HG02852 (cell line): ENCODE results near the gene LDB3.
A peak's percentile ranks its signal among the peaks of the same experiment; 100 is the strongest.

Source experiments
- ATAC-seq: cut with Tn5 transposase; IDR thresholded peaks from one replicate; pipeline ENCODE4 v1.9.1; 2021; ENCODE audit warnings: mild to moderate bottlenecking, moderate library complexity; ENCODE audit not compliant: unreplicated experiment

The LDB3 gene

DNA sequence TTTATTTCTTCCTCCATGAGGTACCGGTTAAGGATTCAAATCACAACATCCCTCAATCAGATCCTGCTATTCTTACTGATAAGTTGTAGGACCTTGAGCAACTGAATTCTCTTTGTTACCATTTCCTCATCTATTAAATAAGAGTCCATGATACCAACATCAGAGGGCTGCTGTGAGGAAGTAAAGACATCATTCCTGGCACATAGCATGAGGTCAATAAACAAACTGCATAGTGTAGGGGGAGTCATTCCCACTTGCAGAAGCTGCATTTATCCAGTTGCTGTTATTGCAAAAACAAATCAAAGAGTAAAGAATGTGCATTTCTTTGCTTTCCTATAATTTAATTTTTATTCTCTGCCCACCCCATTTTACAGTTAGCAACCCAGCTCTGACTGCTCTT is 36.8 kb downstream of the LDB3 start:
- ATAC-seq, result no peak

DNA sequence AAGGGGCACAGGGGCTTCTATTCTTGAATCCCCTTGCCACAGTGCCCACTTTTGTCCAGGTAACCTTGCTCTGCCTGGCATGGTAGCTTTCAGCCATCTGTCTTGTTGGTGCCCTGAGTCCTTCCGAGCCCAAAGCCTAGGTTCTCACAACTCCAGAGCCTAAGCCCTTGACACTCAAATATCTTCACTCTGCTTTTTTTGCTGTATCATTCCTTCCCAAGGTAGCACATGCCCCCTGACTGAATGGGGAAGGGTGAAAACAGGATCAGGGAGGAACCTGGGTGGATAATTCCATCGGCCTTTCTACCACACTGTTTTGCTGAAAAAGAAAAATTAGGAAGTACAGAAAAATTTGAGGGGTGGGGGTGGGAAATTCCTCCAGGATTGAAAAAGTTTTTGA is 37.6 kb downstream of the LDB3 start:
- ATAC-seq, result no peak

DNA sequence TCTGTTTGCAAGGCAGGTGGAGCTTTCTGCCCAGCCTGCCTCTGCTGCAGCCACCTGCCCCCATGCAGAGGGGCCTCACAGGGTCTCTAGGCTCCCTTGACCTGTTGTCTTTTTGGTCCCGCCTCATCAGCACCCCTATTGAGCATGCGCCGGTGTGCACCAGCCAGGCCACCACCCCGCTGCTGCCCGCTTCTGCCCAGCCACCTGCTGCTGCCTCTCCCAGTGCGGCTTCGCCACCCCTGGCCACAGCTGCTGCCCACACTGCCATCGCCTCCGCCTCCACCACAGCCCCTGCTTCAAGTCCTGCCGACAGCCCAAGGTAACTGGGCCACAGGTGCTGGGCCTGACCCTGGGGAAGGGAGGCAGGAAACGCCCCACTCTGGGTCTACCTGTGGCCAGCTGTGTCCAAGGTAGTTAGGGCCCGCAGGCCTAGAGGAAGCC is 38.1 kb downstream of the LDB3 start:
- ATAC-seq, result no peak

DNA sequence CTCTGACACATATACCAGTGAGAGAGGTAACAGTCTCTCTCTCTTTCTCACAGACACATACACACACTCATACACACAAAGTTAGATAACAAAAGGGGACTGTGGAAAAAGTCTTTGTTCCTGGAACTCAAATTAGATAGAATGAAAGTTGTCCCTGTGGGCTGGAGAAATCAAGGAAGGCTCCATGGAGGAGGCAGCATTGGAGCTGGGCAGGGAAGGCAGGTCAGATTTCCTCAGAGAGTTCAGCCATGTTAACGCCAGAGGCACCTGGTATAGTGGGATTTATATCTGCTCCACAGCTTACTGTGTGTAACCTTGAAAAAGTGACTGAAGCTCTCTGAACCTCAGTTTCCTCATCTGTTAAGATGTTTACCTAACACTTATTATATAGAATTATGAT is 38.7 kb downstream of the LDB3 start:
- no peak for ATAC-seq

DNA sequence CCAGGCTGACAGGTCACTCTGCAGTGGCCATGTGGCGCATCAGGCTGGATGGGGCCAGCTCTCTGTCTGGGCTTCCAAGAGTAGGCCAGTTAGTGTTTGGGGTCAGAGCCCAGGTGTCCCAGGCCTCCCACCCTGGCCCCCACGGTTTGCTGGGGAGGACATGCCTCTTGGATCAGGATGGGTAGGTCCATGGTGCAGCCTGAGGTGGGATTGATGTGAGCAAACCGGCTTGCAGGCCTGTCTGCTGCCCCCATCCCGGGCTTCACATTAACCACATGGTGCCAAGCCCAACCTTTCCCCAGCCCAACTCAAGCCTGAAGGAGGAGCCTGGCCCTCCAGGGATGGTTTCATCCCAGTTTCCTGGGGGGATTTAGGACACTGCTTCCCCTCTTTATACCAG is 39.2 kb downstream of the LDB3 start:
- ATAC-seq, result no peak

DNA sequence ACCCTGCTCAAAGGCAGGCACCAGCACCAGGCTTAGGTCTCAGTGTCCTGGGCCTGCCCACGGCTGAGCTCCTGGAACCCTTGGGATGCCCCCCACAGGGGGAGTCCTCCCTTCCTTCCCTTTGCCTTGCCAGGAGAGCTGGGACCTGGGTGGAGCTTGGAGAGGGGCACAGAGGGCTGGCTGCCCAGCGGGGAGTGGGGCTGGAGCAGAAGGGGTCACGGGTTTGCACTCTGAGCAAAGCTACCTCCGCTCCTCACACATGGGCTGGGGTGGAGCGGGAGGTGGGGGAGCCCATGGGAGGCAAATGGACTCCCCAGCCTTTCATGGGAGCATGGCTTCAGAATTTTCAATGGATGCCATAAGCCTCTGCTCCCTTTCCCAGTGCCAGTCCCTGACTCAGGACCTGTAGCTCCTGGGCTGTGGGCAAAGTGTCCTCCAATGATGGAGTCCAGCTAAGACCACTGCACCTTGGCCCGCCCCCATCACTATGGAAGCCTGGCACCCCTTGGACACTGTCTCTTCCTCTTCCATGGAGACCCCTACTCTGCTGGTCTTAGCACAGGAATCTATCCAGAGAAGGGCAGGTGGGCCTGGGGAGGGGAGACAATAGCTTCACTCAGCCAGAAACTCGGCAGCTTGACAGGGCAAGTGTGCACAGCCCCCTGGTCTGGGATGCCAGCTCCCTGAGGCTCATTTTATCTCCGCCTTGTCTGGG is 39.9 kb downstream of the LDB3 start:
- no peak for ATAC-seq

DNA sequence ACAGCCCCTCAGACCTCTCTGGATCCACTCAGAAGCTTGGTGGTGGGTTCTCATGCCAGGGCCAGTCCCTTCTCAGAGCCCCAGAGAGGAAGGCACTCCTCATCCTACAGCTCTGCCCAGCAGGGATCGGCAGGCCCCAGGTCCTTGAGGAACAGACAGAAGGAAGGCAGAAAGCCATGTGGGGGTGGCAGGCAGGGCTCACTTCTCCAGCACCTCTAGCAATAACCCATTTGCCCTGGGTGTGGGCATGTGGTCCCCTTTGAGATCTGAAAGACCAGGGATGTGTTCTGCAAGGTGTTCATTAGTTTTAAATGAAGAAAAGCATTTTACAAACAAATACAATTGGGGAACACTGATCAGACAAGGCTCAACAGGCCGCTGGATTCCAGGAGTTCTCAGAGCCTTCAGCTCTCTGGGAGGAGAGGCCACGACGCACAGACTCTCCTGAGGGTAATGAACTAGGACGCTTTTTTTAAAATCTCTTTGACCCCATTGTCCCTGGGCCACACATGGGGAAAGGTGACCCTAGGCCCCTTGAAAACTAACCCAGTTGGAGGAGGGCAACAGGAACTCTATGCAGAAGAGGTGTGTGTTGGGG is 40.6 kb downstream of the LDB3 start:
- ATAC-seq, result no peak

DNA sequence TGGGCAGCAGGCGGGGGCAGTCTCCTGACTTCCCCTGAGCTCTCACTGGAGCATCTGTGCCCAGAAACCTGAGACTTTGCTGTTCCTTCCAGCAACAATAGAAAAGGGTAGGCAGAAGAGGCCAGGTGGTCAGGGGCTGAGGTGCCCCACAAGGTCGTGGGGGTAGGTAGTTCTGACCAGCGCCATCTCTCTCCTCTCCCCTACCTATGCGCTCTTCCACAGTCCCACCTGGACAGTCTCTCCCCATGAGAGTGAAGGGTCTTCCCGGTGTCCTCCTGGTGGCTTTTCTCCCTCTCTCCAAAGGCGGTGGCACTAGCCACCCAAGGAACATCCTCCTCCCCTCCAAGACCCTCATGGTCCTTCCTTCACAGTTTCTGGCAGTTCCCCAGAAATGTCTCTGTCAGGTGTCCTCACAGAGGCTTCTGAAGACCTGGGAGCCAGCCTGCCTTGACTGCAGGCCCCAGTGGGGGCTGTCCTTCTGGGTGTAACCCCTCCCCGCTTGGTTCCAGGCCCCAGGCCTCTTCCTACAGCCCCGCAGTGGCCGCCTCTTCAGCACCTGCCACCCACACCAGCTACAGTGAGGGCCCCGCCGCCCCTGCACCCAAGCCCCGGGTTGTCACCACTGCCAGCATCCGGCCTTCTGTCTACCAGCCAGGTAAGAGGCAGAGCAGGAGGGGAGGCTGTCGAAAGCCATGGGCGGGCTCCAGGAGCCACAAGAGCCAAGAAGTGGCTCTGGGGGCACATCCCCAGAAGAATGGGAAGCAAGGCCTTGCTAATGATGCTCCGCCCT is 41.3 kb downstream of the LDB3 start:
- ATAC-seq, result no peak

DNA sequence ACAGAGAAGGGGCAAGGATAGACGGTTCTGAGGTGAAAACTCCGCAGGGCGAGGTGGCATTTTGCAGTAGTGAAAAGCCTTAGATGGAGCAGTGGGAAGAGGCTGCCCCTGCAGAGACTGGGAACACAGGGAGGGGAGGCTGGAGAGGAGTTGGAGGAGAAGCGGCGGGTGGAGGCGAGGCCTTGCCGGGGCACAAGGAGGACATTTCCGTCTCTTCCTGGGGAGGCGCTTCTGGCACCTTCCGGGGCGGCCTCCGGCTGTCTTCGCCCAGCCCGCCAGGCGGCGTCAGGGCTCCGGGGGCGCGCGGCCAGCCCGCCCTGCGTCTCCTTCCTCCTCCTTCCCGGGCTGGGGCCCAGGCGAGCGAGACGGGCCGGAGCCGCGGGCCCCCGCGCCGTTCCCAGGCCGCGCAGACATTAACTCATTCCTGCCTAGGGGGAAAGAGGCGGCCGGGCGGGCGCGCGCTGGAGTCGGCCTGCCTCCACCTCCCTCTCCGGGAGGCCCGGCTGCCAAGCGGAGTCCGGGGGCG is 42.7 kb downstream of the LDB3 start:
- ATAC-seq, result peak; percentile 87

DNA sequence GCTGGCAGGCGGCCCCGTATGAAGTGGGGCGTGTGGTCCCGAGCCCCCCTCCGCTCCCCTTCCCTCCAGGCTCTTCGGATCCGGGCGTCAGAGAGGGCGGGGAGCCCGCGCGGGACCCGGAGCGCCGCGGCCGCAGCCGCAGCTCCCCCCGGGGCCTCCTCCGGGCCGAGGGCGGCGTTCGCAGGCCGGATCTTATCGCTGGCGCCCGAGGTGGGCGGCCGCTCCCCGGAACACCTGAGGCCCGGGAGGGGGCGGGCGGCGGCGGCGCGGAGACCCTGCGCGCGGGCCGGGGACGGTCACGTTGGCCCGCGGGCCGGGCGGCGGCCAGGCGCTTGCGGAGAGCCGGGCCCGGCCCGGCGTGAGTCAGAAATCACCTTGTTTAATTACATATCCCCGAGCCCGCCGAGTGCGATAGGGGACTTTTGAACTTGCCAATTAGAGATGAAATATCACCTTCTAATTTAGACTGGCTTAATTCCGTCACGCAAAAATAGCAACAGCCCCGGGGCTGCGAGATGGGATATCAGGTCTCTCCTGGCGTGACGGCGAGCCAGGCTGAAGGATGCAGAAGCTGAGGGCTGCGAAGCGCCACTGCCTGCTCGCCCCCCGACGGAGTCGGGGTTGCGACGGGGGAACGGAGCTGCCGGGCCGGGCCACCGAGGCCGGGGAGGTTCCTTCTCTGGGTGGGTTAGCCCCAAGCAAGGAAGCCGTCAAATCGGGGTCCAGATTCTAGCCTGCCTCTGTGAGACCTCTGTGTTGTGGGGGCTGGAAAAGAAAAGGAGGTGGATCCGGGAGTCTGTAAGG is 43.4 kb downstream of the LDB3 start:
- ATAC-seq, result peak; percentile 48

DNA sequence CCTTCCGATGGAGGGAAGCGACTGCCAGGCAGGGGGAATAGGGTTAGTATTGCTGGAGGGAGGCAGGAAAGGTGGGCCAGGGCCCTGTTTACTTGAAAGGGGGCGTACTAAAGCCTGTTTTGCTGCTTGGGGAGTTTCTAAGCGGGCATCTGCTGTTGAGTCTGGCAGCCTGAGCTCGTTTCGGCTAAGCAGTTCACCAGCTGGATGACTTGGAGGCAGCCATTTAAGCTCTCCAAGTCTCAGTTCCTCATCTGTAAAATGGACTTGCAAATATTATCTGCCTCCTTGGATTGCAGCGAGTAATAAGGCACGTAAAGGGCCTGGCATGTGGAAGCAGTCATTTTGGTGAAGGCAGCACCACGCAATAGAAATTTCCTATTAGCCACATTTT is 44.0 kb downstream of the LDB3 start:
- peak; percentile 26 for ATAC-seq

DNA sequence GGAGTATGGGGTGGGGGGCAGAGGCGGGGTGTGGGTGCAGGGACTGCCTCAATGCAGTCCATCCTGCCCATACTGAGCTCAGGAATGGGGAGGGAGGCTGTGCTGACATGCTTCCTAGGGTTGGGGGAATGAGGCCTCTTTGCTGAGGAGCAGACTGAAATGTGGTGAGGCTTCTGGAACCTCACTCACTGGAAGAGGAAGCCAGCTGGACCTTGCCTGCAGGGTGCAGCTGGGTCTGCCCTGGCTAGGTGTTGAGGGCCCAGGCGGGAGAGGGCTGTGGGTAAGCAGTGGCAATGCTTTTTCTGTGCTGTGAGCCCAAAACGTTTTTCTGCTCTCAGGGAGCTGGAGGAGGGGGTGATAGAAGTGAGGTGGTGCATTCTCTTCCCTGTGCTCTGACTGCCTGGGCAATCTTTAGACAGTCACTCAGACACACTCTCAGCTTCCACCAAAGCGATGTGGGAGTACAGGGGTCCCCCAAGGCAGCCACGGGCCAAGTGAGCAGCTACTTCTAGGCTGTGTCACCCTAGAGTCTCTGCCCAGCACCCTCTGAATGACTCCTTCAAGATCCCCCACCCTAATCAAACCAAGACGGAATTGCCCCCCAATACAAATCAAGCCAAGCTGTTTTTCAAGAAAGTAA is 47.0 kb downstream of the LDB3 start:
- ATAC-seq, result no peak

DNA sequence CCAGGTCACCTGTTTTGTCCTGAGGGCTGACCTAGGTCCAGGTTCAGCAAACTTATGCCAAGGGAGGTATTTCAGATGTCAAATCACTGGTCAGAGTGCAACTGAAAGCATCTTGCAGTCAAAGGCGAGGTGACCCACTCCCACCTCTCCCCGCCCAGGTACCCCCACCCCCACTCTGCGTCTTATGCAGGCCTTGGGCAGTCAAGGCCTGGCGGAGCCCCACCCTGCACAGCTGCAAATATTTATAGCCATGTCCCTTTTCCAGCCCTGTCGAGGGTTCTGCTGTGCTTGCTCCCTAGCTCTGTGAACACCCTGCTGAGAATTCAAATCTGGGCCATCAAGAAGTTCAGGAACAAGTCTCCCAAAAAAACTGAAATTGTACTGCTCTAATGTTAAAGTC is 47.5 kb downstream of the LDB3 start:
- ATAC-seq, result no peak

DNA sequence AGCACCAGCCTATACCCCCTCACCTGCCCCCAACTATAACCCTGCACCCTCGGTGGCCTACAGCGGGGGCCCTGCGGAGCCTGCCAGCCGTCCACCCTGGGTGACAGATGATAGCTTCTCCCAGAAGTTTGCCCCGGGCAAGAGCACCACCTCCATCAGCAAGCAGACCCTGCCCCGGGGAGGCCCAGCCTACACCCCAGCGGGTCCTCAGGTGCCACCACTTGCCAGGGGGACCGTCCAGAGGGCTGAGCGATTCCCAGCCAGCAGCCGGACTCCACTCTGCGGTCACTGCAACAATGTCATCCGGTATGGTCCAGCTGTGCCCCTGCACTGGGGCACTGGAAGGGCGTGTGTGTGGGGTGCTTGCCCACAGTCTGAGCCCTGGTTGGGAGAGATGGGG is 48.2 kb downstream of the LDB3 start:
- no peak for ATAC-seq

DNA sequence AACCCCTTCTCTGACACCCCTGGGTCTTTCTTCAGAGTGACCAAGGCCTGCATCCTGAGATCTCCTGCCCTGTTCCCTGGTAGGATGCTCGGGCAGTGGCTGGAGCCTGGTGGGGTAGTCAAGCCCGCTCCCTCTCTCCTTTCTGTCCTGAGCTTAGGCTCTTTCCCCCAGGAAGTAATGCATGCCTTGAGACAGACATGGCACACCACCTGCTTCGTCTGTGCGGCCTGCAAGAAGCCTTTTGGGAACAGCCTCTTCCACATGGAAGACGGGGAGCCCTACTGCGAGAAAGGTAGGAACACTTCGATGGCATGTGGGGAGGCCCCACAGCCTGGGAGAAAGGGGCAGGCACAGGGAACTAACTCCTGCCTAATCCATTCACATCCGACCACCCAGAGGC is 50.2 kb downstream of the LDB3 start:
- no peak for ATAC-seq

DNA sequence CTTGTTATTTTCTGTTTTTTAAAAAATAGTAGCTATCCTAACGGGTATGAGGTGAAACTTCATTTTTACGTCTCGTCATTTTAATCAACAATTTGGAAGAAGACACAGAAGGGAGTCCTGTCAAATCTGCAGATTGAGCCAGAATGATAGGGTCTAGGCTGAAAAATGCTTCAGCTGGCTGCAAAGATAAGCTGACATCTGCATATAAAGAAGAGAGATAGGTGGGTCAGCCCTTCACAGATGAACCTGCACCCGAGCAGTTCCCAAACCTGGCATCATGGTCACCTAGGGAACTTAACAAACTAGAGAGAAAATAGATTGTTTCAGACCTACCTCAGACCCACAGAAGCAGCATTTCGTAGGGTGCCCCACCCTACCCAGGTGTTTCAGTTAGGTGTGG is 52.9 kb downstream of the LDB3 start:
- no peak for ATAC-seq

DNA sequence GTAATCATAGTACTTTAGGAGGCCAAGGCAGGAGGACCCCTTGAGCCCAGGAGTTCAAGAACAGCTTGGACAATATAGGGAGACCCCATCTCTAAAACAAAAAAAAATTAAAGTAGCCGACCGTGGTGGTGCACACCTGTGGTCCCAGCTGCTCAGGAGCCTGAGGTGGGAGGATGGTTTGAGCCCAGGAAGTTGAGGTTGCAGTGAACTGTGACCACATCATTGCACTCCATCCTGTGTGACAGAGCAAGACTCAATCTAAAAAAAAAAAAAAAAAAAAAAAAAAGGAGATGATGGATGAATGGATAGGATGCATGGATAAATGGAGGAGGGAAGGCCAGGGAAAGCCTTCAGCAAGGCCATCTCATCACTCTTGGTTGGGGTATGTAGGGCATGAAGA is 54.7 kb downstream of the LDB3 start:
- no peak for ATAC-seq

DNA sequence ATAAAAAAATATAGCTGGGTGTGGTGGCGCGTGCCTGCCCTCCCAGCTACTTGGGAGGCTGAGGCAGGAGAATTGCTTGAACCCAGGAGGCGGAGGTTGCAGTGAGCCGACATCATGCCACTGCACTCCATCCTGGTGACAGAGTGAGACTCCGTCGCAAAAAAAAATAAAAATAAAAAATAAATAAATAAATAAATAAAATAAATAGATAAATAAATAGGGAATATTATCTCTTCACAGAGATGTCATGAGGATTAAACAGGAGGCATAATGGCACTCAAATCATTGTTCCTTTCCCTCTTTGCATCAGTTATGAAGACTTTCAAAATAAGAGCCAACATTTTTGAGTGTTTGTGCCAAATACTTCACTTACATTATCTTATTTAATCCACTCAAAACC is 56.1 kb downstream of the LDB3 start:
- ATAC-seq, result no peak

DNA sequence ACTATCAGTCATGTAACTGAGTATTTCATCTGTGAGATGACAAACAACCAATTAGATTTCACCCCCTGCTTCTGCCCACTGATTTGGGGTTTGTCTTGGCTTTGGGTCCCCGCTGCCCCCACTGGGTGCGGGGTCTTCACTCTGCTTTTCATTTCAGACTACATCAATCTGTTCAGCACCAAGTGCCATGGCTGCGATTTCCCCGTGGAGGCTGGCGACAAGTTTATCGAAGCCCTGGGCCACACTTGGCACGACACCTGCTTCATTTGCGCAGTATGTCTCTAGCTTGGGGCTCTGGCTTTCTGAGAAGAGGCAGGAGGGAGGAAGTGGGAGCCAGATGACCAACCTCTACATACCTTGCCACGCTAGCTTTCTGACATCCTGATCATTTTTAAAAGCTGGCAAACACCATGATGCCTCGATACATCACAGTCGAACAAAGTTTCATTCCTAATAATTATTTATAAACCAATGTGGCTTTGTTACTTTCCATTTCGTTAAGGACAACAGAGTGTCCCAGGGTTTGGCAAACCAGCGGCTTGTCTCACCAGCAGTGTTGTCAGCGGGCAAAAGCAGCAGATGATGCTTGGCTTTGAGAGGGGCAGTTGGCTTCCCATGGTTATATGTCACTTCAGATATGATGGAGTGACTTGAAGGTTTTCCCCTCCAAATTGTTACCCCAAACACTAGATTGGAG is 57.8 kb downstream of the LDB3 start:
- no peak for ATAC-seq

DNA sequence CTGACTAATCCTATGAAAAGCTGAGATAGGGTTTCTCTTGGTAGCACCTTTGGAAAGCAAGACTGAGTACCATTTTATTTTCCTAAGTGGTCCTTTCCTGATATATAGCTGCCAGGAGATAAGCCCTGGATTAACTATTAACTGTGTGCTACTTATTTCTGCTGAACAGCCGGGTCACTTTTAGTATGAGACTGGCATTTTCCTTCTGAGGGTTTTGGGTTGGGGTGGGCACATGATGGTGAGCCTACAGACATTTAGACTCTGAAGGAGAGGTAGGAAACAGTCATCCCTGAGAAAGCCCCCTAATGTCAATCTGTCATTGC is 58.3 kb downstream of the LDB3 start:
- ATAC-seq, result no peak
